Stimulated activated CD8-positive, alpha-beta memory T cell treated with anti-CD3 and anti-CD28 coated beads, Interleukin-7, amount 100 ng/mL, for 4 hours (primary cell): Measurements from ENCODE around the gene CAB39.
A peak's percentile ranks its signal among the peaks of the same experiment; 100 is the strongest.

Source experiments
- DNase-seq, 2 donors: peaks; one replicate each; pipeline ENCODE4 v3.0.0-alpha.2; 2020; ENCODE audit warnings: low read depth in 2 of 2

CAB39 gene

DNA sequence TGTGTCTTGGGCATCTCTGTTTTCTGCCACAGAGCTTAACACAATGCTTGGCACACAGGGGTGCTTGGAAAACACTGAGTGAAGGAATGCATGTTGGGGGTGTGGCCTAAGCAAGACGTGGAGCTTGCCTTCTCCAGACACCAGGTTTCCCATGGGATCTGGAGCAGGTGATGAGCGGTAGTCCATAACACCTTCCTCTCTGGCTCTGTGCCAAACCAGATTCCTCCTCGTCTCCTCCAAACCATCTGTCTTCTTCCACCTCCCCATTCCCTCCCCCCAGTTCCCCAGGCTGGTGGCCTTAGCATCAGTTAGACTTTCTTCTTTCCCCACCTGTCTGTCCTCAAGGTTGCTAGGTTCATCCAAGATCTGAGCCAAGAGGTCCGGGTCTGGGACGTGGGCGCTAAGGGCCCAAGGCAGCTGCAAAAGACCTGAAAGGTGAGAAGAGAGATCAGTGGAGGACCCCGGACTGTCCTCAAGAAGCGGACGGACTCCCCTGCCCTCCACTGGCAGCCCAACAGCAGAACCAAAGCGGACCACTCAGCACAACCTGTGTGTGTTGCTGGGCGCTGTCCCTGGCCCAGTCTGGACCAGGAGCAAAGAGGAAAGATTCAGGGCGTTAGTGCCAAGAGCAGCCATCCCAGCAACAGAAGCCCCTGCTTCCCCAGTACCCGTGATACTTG, 150.9 kb downstream of the CAB39 start:
- no peak for DNase-seq

DNA sequence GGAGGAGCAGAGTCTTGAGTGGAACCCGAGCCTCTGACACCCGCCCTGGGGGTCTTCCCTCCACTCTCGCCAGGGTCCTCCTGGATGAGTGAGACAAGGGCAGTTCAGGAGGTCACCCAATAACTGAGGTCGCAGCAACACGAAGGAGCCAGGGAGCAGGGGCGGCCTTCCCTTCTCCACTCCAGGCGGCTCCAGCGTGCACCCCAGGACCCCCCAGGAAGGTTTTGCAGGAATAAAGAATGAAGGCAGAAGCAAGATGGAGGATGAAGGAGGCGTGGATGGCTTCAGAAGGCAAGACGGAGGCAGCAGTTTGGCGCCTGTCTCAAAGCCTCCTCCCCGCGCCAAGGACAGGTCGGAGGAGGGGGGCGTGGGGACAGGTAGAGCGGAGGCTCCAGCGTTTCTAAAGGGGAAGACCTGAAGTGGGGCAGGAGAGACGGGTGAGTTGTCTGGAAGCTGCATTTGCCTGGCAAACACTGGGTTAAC, 151.5 kb downstream of the CAB39 start:
- DNase-seq = no peak

DNA sequence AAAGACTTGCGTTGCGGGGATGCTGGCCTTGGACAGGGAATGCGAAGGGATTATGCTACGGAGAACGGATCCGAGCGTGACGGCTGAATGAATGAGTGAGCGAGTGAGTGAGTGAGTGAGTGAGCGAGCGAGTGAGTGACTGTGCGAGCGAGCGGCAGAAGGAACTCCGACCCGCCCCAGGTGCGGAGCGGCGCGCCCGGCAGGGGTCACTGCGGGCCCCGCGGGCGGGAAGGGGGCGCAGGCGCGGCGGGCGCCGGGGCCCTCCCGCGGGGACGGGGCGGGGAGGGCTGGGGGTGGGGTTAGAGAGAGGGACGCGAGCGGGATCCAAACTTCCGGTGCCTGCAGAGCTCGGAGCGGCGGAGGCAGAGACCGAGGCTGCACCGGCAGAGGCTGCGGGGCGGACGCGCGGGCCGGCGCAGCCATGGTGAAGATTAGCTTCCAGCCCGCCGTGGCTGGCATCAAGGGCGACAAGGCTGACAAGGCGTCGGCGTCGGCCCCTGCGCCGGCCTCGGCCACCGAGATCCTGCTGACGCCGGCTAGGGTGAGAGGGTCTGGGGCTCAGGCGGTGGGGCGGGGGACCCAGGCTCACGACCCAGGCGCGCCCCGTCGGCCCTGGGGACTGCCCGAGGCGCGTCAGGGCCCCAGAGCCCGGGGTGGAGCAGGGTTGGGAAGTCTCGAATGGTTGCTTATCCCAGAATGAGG, 152.1 kb downstream of the CAB39 start, which contains the start of gene ITM2C:
ITM2C (plus strand) TSS at position 338 of the 702 bp plus-strand sequence; CDS start at position 422, 84 bp downstream.
- peak in 1 of 2 donors; percentile 66 for DNase-seq

DNA sequence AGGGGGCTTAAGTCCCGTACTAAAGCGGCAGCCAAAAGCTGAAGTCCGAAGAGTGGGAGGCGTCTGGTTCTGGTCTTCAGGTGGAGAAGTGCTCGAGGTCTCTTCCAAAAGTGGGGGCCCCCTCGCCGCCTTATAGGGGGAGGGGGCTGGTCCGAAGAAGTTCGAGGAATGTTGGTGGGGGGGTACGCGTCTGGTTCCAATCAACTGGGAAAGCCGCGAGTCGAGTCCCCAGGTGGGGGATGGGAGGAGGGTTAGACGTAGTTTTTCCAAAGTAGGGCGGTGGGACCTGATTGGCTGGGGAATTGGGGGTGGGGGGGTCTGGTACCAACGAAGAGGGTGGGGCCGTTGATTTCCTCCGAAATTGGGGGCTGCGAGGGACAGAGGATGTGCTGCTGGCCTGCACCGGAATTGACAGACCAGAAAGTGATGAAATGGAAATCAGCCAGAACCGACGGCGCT, 152.7 kb downstream of the CAB39 start:
- no peak for DNase-seq

DNA sequence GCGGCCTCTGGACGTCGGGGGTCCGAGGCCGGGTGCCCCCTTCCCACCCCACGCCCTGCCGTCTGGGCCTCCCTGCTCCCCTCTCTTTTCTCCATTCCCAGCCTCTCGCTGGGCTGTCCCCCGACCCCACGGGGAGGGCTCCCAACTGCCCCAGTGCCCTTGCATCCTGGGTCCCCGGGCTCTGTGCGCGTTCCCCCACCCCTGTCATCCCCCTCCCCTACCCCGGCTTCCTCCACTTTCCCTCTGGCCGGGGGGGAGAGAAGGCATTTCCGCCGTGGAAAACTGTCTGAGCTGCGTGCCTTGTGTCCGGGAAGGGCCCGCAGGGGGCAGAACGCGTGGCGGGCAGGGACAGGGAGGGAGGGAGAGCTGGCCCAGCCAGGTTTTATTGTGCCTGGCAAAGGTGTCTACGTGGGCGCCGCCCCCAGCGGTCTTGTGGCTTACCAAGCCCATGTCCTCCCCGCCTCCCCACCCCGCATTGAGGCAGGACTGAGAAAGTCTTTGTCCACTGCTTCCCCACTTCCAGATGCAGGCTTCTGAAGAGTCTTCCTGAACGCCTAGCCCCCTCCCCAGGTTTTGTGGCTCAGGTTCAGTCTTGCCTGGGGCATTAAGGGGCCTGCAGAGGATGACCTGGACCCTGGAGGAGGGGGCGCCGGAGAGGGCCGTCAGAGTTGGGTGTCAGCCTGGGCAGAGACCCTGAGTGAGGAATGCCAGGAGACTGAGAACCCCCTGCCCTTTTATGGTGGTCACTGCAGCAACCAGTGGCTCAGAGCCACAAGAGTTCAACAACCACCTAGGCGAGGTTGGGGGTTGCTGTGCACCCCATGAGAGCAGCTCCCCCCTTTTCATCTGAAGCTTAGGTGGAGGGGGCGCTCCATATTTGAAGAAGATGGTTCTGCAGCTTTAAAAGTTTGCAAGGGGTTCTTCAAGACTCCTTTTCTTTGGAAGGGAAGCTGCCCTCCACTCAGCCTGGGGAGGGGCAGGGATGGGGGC, 153.4 kb downstream of the CAB39 start:
- peak in 1 of 2 donors; percentile 31 for DNase-seq

DNA sequence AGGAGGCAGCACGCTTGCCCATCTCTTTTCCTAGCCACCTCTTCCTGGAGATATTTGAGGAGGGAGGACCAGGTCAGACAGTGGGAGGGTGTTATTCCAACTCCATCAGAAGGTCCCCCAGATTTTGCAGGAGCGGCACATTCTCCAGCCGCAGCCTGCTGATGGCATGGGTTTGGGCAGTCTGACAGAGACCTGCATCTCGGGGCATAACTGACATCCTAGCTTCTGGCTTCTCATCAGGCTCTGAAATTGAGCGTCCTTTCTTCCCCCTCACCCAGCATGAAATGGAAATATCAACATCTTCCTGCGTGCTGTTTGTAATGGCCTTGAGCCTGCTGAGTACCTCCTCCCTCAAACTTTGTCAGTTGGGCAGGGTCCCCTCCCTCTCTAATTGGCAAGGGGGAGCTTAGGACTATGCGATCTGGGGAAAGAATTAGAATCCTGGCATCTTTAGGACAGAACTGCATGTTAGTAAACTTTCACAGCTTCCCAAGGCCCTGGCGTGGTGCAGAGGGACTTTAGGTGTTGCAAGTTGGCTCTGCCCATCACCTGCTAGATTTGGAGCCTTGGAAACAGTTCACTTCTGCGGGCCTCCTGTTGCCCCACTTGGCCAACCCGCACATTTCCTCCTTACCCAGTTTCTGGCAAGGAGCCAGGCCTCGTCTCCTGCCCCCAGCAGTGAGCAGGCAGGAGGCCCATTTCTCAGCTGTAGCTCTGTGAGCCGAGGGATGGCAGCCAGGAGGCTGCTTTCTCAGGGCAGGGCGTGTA, 154.3 kb downstream of the CAB39 start:
- DNase-seq = peak in 1 of 2 donors; percentile 61

DNA sequence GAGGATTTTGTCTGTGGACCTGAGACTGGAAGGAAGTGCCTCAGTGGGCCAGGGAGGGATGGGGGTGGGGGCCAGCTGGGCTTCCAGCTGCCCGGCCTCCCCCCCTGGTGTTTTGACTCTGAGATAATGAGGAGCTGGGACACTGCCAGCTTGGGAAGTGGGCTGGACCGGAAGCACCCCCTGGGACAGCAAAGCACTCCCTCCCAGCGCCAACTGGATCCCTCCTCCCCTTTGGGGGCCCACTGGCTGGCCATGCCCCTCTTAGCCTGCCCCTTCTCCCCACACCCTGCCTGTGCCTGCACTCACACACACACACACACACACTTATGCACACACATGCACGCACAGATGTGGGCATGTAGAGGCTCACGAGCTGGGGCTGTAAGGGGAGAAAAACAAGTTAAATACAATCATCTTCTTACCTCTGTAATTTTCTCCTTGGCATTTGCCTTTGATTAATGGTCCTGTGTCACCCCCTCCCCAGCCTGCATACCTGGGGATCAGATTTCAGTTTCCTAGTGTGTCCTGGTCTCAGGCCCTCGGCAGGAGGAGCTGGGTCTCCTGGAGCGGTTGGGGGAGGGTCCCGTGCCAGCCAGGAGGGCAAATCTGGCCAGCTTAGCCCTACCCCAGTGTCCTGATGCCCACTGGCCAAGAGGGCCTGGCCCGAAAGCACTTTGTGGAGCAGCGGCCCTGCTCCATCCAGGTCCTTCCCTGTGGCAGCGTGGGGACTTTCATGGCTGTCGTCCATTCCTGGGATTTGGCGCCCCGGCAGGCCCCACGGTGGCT, 155.7 kb downstream of the CAB39 start:
- no peak for DNase-seq

DNA sequence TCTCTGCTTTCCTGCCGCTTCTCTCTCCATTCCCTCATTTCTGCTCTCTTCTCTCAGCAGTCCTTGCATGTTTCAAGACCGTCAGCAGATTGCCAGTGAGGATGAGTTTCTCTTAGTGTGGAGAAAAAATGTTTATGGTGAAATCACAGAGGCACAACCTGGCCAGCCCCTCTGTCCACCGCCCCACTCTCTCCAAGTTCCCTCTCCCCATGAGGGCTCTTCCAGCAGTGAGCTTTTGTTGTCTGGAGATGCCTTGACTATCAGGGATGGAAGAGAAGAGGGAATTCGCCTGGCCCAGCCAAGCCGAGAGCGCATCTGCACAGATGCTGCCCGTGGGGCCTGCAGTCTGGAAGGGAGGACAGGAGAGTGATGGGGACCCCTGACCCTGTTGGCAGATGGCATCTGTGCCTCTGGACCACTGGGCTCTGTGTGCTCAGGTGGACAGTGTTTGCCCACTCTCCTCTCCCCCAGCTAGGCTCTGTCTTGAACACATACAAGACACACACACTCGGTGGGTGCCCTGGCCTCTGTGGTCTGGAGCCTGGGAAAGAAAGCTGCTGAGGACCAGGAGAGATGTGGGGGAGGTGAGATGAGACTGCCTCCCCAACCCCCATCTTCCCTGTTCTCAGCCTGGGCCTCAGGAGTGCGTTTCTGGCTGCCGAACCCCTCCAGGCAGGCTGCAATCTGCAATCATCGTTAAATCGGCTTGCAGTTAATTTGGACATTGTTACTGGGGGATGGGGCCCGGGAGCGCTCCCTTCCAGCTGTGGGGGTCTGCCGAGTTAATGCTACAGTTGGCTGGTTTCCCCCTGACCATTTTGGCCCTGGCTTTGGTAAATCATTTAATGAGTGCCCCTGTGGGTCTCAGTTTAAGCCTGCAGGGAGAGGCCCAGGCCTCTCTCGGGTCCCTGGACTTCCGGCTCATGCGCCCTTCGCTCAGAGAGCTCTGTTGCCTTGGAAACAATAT, 156.6 kb downstream of the CAB39 start:
- no peak for DNase-seq

DNA sequence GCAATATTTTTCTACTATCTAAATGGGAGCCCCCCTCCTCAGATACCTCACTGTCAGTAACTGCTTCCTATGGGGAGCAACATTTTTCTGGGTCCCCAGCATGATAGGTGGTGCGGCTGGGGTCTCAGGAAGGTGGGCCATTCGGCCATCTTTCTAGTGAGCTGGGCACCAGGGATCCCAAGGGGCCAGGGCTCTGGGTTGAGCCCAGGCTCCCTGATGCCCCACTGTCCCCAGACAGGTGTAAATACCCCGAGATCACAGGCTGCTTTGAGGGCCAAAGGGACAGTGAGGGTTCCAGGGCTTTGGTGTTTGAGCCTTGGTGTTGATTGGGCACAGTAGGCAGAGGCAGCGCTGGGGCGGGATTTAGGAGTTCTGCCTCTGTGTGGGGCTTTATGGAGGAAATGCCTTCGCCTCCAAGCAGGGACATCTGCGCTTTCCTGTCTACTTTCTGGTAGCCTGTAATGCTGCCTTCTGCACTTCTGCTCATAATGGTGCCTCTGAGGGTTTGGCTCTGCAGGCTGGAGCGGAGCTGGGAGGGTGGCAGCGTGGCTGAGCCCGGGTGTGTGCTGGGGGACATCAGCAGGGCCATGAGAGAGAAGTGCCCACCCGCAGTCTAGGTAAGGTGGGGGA, 157.4 kb downstream of the CAB39 start:
- DNase-seq = no peak
